ENCODE results near the gene SCARB1. TPM values are rescaled to one million over a fixed set of nuclear protein-coding genes. Genes with fewer than 3 reads are reported as not detected.
A peak's percentile ranks its signal among the peaks of the same experiment; 100 is the strongest.

SCARB1 gene
- total and polyA plus RNA-seq, 4 donors, result 14.9 to 88.4 (median 56.2) TPM

- Histone ChIP-seq H3K9me3 (ENCODE audit: control insufficient read depth, insufficient read depth, low read length) (no peaks in the 10 kb centered on the region), H3K27me3 (ENCODE audit: control insufficient read depth, insufficient read depth, low read length) (no peaks in the 10 kb centered on the region), H3K4me1 (ENCODE audit: control insufficient read depth, insufficient read depth, low read length) (peaks cover 50% of the 10 kb centered on the region), H3K36me3 (ENCODE audit: control insufficient read depth, insufficient read depth, low read length) (no peaks in the 10 kb centered on the region), H3K27ac (ENCODE audit: low read depth, low read length) (no peak overlapping the region), H3K4me3 (ENCODE audit: low read depth, low read length) (no peak overlapping the region)
- no peak for DNase-seq (ENCODE audit: low read depth in 4 of 6, low spot score in 6 of 6)
- 85% methylated on average over 6 of the region's 7 CpGs for WGBS (ENCODE audit: insufficient coverage)
These were observed 119.4 kb downstream of the SCARB1 start for GRCh38 chr12:124744273-124744640.

- Histone ChIP-seq H3K4me1 (ENCODE audit: control insufficient read depth, insufficient read depth, low read length) (peaks cover 56% of the 10 kb centered on the region), H3K27me3 (ENCODE audit: control insufficient read depth, insufficient read depth, low read length) (peaks cover under 1% of the 10 kb centered on the region), H3K9me3 (ENCODE audit: control insufficient read depth, insufficient read depth, low read length) (no peaks in the 10 kb centered on the region), H3K36me3 (ENCODE audit: control insufficient read depth, insufficient read depth, low read length) (no peaks in the 10 kb centered on the region), H3K27ac (ENCODE audit: low read depth, low read length) (no peak overlapping the region), H3K4me3 (ENCODE audit: low read depth, low read length) (no peak overlapping the region)
- peak in 1 of 6 donors; percentile 33 for DNase-seq (ENCODE audit: low read depth in 4 of 6, low spot score in 6 of 6)
- 78% methylated on average over 12 of the region's 18 CpGs for WGBS (ENCODE audit: insufficient coverage)
These were observed 120.0 kb downstream of the SCARB1 start for GRCh38 chr12:124743479-124744272.

- Histone ChIP-seq H3K9me3 (ENCODE audit: control insufficient read depth, insufficient read depth, low read length) (no peaks in the 10 kb centered on the region), H3K36me3 (ENCODE audit: control insufficient read depth, insufficient read depth, low read length) (no peaks in the 10 kb centered on the region), H3K27ac (ENCODE audit: low read depth, low read length) (peak overlapping the region; percentile 25), H3K4me1 (ENCODE audit: control insufficient read depth, insufficient read depth, low read length) (peaks cover 57% of the 10 kb centered on the region), H3K4me3 (ENCODE audit: low read depth, low read length) (no peak overlapping the region), H3K27me3 (ENCODE audit: control insufficient read depth, insufficient read depth, low read length) (peaks cover 3% of the 10 kb centered on the region)
- 46% methylated on average over 12 of the region's 12 CpGs for WGBS (ENCODE audit: insufficient coverage)
- no peak for DNase-seq (ENCODE audit: low read depth in 4 of 6, low spot score in 6 of 6)
These were observed 121.0 kb downstream of the SCARB1 start for GRCh38 chr12:124742678-124743077.

- H3K27me3 ChIP-seq (ENCODE audit: control insufficient read depth, insufficient read depth, low read length), result peaks cover 3% of the 10 kb centered on the region
- no peak overlapping the region for H3K27ac ChIP-seq (ENCODE audit: low read depth, low read length)
- WGBS (ENCODE audit: insufficient coverage), result 90% methylated on average over 10 of the region's 12 CpGs
- no peaks in the 10 kb centered on the region for H3K9me3 ChIP-seq (ENCODE audit: control insufficient read depth, insufficient read depth, low read length)
- no peak overlapping the region for H3K4me3 ChIP-seq (ENCODE audit: low read depth, low read length)
- DNase-seq (ENCODE audit: low read depth in 4 of 6, low spot score in 6 of 6), result no peak
- no peaks in the 10 kb centered on the region for H3K36me3 ChIP-seq (ENCODE audit: control insufficient read depth, insufficient read depth, low read length)
- H3K4me1 ChIP-seq (ENCODE audit: control insufficient read depth, insufficient read depth, low read length), result peaks cover 57% of the 10 kb centered on the region
These were observed 121.6 kb downstream of the SCARB1 start for GRCh38 chr12:124742111-124742510.

GRCh38 chr12:124741211-124741610, 122.5 kb downstream of the SCARB1 start:
- Histone ChIP-seq H3K9me3 (ENCODE audit: control insufficient read depth, insufficient read depth, low read length) (no peaks in the 10 kb centered on the region), H3K27me3 (ENCODE audit: control insufficient read depth, insufficient read depth, low read length) (peaks cover 3% of the 10 kb centered on the region), H3K36me3 (ENCODE audit: control insufficient read depth, insufficient read depth, low read length) (no peaks in the 10 kb centered on the region), H3K4me3 (ENCODE audit: low read depth, low read length) (no peak overlapping the region), H3K4me1 (ENCODE audit: control insufficient read depth, insufficient read depth, low read length) (peaks cover 48% of the 10 kb centered on the region), H3K27ac (ENCODE audit: low read depth, low read length) (no peak overlapping the region)
- no peak for DNase-seq (ENCODE audit: low read depth in 4 of 6, low spot score in 6 of 6)
- WGBS (ENCODE audit: insufficient coverage), result 97% methylated on average over 6 of the region's 7 CpGs

- no peak overlapping the region for H3K27ac ChIP-seq (ENCODE audit: low read depth, low read length)
- WGBS (ENCODE audit: insufficient coverage), result 53% methylated on average over 9 of the region's 11 CpGs
- peaks cover 3% of the 10 kb centered on the region for H3K27me3 ChIP-seq (ENCODE audit: control insufficient read depth, insufficient read depth, low read length)
- no peaks in the 10 kb centered on the region for H3K36me3 ChIP-seq (ENCODE audit: control insufficient read depth, insufficient read depth, low read length)
- no peaks in the 10 kb centered on the region for H3K9me3 ChIP-seq (ENCODE audit: control insufficient read depth, insufficient read depth, low read length)
- peaks cover 48% of the 10 kb centered on the region for H3K4me1 ChIP-seq (ENCODE audit: control insufficient read depth, insufficient read depth, low read length)
- H3K4me3 ChIP-seq (ENCODE audit: low read depth, low read length), result no peak overlapping the region
- no peak for DNase-seq (ENCODE audit: low read depth in 4 of 6, low spot score in 6 of 6)
These were observed 123.0 kb downstream of the SCARB1 start for GRCh38 chr12:124740691-124741137.

- H3K27ac ChIP-seq (ENCODE audit: low read depth, low read length), result no peak overlapping the region
These were observed 123.6 kb downstream of the SCARB1 start for GRCh38 chr12:124739953-124740561.

GRCh38 chr12:124738636-124739467, 124.8 kb downstream of the SCARB1 start:
- H3K27ac ChIP-seq (ENCODE audit: low read depth, low read length), result no peak overlapping the region
- H3K4me1 ChIP-seq (ENCODE audit: control insufficient read depth, insufficient read depth, low read length), result peaks cover 41% of the 10 kb centered on the region
- no peak overlapping the region for H3K4me3 ChIP-seq (ENCODE audit: low read depth, low read length)
- peaks cover 3% of the 10 kb centered on the region for H3K27me3 ChIP-seq (ENCODE audit: control insufficient read depth, insufficient read depth, low read length)
- DNase-seq (ENCODE audit: low read depth in 4 of 6, low spot score in 6 of 6), result no peak
- no peaks in the 10 kb centered on the region for H3K9me3 ChIP-seq (ENCODE audit: control insufficient read depth, insufficient read depth, low read length)
- H3K36me3 ChIP-seq (ENCODE audit: control insufficient read depth, insufficient read depth, low read length), result no peaks in the 10 kb centered on the region
- 35% methylated on average over 33 of the region's 34 CpGs for WGBS (ENCODE audit: insufficient coverage)

More at GRCh38 chr12:124739953-124740561, 123.6 kb downstream of the SCARB1 start:
- no peaks in the 10 kb centered on the region for H3K9me3 ChIP-seq (ENCODE audit: control insufficient read depth, insufficient read depth, low read length)
- no peak for DNase-seq (ENCODE audit: low read depth in 4 of 6, low spot score in 6 of 6)
- peaks cover 44% of the 10 kb centered on the region for H3K4me1 ChIP-seq (ENCODE audit: control insufficient read depth, insufficient read depth, low read length)
- 94% methylated on average over 2 of the region's 5 CpGs for WGBS (ENCODE audit: insufficient coverage)
- no peak overlapping the region for H3K4me3 ChIP-seq (ENCODE audit: low read depth, low read length)
- H3K27me3 ChIP-seq (ENCODE audit: control insufficient read depth, insufficient read depth, low read length), result peaks cover 3% of the 10 kb centered on the region
- no peaks in the 10 kb centered on the region for H3K36me3 ChIP-seq (ENCODE audit: control insufficient read depth, insufficient read depth, low read length)

GRCh38 chr12:124737772-124738635, 125.7 kb downstream of the SCARB1 start:
- H3K27me3 ChIP-seq (ENCODE audit: control insufficient read depth, insufficient read depth, low read length), result peaks cover 3% of the 10 kb centered on the region
- no peak for DNase-seq (ENCODE audit: low read depth in 4 of 6, low spot score in 6 of 6)
- H3K36me3 ChIP-seq (ENCODE audit: control insufficient read depth, insufficient read depth, low read length), result no peaks in the 10 kb centered on the region
- H3K27ac ChIP-seq (ENCODE audit: low read depth, low read length), result no peak overlapping the region
- WGBS (ENCODE audit: insufficient coverage), result 89% methylated on average over 9 of the region's 15 CpGs
- H3K9me3 ChIP-seq (ENCODE audit: control insufficient read depth, insufficient read depth, low read length), result no peaks in the 10 kb centered on the region
- peaks cover 38% of the 10 kb centered on the region for H3K4me1 ChIP-seq (ENCODE audit: control insufficient read depth, insufficient read depth, low read length)
- H3K4me3 ChIP-seq (ENCODE audit: low read depth, low read length), result no peak overlapping the region
